EL (cell line): ENCODE data around the gene TLL2.

Experiments used
- DNase-seq: peaks from one replicate; pipeline ENCODE4 v3.0.0-alpha.2; 2016

The TLL2 gene

DNA sequence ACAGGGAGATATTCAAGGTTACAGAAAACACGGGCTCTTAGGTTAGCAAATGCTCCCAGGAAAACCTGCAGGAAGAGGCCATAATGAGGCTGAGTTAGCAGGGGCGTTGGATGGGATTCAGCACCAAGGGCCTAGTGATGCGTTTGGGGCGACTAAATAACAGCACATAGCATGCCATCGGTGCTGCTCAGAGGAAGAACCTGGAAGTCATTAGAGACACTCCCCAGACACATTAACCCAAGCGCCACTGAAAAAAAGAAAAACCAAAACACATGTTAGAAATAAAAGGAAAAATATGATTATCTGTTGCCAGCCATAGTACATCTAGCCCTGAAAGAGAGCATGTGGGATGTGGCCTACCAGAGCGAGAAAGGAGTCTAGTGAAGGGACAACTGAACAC lies 126.1 kb downstream of the TLL2 start:
- DNase-seq: no peak

DNA sequence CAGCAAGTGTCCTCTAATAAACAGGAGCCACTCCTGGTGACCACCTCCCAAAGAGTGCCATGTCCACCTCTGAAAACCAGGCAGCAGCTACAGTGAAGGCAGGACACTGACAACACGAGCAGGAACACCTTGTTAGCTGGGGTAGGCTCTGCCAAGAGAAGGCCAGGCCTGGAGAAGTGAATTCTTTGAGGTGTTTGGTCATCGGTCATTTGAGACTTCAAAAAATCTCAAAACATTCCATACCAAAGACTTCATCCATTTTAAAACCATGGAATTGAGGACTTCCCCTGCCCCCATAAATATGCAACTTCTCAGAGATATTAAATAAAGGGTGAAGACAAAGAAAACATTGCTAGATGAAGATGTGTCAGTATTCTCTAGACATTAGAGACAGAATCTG lies 126.6 kb downstream of the TLL2 start:
- DNase-seq: peak; percentile 39

DNA sequence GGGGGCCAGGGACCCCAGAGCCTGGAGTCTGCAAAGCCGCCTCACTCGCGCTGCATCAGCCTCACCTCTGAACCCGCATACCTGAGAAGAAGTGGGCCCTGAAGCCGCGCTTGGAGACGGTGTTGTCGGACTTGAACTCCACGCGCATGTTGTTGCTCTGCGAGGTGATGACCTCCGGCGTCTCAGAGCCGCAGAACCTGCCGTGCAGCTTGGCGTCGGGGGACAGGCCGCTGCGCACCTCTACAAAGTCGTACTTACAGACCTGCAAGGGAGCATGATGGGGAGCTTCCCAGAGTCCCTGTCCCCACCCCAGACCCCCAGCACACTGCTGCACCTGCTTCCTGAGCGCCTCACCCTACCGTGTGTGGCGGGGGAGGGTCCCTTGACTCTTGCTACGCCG lies 129.2 kb downstream of the TLL2 start:
- no peak for DNase-seq

DNA sequence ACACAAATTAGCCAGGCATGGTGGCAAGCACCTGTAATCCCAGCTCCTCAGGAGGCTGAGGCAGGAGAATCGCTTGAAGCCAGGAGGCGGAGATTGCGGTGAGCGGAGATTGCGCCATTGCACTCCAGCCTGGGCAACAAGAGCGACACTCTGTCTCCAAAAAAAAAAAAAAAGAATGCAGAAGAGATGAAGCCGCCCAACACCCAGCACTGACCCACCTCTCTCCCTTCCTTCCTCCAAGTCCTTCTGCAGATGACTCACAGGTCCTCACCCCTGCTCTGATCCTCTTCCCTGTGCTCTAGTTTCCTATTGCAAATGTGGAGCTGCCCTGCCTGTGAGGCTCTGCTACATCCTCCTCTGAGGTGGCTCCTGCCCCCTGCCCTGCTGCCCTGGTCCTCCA lies 132.9 kb downstream of the TLL2 start:
- peak; percentile 23 for DNase-seq

DNA sequence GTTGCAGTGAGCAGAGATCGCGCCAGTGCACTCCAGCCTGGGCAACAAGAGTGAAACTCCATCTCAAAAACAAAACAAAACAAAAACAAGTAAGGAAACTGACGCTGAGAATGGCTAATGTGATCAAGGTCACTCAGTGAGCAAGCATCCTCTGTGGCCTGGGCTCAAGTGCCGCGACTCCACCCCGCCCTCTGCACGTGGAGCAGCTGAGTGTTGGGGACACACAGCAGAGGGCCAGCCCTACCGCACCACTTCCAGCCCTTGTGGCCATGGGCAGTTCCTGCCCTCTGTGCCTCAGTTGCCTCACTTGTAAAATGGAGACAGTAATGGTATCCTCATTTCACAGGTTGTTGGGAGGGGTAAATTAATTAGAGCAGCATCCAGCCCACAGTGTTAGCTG lies 134.0 kb downstream of the TLL2 start:
- no peak for DNase-seq

DNA sequence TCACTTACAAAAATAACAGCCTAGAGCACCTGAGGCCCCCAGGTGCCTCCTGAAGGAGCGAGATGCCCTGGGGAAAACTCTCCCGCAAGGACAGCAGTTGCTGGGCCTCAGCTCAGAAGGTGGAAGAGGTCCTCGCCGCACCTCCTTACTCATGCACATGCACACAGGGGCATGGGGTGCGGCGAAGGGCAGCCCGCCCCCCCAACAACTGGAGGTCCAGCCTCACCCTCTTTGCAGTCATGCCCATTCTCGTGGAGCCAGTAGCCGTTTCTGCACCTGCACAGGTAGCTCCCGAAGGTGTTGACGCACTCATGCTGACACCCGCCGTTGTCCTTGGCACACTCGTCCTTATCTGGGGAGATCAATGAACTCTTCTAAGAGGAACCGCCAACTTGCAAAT lies 135.0 kb downstream of the TLL2 start:
- no peak for DNase-seq

DNA sequence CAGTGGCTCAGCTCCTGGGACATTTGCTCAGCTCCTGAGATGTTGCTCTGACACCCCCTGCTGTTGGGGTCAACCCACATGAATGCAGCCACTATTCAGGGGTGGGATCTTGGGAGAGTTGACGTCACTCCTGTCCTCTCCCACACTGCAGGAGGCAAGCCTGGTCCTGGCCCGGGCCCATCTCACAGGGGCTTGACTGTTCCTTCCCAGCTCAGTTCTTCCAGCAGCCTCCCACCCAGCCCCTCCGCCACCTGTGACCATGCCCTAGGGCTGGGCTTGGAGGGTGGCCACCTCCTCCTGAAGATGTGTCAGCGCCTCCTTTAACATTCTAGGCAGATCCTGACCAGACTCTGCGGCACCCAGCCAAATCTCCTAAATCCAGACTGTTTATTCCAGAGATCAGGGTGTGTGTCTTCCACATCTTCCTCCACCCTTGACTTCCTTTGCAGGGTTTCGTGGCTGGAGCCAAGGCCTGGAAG lies 135.9 kb downstream of the TLL2 start:
- peak; percentile 20 for DNase-seq

DNA sequence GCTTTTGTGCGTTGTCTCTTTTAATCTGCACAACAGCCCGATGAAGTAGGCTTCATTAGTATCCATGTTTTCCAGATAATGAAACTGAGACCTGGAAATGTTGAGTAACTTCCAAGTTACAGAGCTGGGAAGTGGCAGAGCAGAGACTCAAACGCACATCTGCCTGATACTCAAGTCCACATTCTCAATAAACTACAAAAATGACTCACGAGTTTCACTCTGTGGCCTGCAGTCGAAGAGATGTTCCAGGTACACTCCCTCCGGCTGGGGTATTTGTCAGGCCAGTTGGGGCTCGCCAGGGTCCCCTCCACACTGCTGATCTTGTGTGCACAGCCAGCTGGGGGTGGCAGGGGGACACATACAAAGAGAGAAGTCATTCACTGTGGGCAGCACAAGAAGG lies 137.2 kb downstream of the TLL2 start:
- no peak for DNase-seq

DNA sequence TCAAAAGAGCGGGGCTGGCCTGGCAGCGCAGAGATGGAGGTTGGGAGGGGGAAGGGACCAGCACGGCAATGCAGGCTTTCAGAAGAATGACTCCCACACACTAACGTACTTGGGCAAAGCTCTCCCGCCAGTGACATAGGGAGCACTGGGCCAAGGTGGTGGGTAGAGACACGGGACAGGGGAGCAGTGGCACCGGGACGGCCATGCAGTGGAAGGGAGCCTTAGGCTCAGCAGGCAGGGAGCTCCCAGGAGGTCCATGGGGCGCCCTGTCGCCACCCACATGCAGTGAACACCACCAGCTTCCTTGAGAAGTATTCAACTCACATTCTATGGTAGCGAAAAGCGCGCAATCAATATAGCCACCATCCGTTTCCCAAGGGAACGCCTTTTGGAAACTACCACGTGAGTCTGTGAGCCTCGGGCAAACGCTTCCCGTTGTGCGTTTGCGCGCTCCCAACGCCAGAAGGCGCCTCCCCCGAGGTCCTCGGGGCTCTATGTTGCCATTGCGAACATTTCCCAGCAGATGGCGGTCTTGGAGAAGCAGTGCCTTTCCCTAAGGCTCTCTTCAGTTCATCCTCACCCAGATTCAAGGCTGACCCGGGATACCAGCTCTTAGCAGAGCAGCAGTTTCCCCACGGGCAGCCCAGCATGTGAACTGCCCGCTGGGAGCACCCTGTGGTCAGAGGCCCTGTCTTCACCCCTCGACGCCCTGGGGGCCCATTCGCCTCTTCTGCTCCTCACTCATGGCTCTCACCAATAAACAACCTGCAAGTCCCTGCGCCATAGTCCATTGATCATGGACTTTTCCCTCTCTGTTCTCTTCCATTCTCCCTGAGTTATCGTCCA lies 138.5 kb downstream of the TLL2 start:
- peak; percentile 89 for DNase-seq

DNA sequence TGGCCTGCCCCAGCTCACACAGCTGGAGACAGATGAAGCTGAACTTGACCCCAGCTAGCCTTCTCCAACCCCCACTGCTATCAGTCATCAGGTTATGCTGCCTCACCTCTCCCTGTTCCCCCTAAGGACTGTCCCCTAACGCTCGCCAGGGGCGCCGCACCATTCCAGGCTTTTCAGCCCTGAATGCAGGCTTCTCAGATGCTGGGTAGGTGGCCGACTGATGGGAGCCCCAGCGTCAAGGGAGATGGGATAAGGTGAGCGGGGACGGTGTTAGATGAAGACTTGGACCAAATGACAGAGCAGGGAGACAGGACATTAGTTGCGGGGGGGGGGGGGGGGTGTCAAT lies 139.1 kb downstream of the TLL2 start:
- DNase-seq: no peak

DNA sequence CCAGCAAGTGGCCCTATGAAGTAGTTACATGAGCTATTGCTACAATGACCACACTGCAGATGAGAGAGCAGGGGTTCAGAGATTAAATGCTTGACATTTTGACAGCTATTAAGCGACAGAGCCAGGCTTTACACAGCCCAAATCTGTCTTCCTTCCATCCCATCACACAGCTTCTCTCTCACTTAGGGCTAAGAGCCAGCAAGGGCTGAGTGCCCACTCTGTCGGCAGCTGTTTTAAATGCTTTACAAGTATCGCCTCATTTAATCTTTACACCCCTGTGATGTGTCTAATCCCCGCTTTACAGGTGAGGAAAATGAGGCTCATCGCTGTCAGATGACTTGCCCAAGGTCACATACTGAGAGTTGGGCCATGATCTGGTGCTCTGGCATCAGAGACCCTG lies 139.7 kb downstream of the TLL2 start:
- no peak for DNase-seq

DNA sequence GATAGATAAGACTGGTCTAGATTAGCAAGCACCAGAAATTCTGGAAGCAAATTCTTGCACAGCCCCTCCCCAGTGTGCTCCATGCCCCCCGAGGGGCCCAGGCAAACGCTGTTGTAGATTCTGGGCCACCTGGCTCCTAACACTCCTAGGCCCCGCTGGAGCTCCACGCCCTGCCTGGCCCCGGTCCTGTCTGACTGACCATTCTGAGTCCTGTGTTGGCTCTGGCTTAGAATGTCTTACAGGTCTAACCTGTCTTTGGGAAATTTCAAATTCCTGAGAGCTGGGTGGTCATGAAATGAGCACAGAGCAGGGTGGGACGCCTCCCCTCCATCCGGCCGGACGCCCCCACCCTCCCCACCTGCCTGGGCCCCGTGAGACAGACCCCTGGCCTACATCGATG lies 142.4 kb downstream of the TLL2 start:
- DNase-seq: no peak

DNA sequence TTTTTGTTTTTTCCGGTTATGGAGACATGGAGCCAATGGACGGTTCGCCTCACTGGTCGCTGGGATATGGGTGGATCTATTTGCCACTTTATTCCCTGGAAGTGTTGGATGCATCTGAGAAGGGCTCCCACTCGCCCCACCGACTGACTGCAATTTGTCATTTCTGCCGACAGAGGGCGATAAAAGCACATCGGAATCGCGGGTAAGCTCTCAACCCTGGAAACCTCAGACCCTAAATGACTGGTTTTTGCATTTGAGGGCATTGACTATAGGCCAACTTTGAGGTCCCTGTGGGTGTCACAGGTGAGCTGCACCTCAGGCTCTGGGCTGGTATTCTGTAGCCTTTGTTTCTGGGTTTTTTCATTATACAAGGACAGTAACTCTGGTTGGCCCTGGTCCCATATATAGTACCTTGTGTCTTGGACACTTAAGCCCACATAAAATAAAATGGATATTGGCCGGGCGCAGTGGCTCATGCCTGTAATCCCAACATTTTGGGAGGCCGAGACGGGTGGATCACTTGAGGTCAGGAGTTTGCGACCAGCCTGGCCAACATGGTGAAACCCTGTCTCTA lies 143.1 kb downstream of the TLL2 start:
- peak; percentile 57 for DNase-seq

DNA sequence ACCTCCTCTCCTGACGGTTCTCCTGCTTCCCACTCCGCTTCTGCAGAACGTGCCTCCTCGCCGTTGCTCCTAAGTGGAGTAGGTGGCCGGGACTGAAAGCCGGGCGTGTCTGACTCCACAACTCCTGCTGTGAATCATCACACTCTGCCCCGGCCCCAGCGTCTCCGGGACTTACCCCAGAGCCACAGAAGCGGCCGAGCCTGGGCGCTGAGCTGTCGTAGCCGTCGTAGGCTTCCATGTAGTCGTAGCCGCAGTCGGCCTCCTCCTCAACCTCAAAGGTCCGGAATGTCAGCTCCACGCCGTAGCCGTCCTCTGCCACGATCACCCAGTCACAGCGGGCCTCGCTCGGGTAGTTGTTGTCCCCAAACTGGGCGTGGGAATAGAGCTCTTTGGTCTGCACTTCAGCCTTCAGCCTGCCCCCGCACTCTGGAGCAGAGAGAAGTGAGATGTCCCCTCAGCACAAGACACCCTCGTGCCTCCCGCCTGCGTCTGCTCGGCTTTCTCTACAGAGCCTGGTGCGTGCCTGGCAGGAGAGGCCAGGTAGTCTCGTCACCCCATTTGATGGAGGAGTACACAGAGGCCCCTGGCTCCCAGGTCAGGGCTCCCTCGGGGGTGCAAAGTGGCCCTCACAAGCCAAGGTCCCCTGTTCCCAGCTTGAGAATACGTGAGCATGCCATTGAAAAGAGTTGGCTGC lies 143.7 kb downstream of the TLL2 start:
- no peak for DNase-seq

DNA sequence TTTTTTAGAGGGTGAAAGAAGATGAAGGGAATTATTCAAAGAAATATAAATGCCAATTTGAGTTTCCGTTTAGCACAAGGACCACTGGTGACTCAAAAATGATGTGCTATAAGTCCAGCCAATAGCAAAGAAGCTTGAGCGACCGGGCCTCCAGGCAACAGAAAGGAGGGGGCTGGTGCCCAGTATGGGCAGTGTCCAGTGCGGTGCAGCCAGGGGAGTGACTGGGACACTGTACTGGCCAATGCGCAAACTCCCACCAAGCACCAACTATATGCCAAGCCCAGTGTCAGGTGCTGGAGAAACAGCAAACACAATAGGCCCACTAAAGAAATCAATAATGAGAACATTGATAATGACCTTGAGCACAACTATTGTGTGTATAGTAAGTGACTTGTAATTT lies 144.8 kb downstream of the TLL2 start:
- no peak for DNase-seq

DNA sequence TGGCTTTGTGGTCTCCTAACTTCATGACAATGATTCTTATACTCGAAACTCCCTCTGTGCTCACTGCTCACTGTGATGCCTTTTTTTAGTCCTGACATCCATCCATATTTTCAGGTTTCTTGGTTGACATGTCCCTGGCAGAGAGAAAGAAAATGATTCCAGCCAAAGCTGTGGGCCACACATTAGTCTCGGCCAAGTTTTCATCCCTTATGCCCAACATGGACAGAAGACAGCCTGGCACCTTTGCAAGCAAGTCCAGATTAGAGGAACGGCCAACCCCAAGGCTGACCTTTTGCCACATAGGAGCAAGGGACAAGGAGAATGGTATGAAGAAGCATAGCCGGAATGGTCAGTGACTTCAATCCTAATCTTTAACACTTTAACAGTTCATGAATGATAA lies 146.3 kb downstream of the TLL2 start:
- DNase-seq: no peak

DNA sequence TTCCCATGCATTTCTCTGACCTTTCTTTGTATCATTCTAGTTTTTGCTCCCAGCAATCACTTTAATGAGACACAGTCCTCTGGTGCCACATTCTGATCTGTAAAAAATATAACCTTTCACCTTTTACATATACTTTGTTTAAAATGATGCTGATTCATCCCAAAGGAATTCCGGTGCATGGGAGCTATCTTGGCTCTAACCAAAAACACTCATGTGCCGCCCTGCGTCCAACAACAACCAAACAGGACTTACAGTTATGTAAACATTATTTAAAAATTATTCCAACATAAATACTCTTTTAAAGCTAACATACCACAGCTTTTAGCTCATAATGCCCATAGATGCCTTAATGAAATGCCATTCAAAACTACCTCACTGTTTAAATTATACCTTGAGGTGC lies 147.2 kb downstream of the TLL2 start:
- DNase-seq: peak; percentile 57

DNA sequence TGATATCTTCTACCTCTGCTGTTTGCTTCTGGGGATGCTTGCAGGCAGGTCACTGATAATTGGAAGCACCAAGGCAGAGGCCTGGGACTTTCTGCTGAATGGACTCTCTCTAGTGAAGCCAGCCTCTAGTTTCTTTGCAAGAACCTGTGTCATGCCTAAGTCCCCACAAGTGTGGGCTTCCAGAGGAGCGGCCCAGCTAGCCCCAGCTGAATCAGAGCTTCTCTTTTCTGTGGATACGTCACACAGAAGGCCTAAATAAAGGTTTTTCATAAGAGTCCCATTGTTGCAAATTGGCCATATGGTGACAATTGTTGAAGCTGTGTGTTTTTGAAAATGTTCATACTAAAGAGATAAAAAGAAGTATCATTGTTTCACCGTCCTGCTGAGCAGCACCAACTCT lies 148.2 kb downstream of the TLL2 start:
- no peak for DNase-seq

DNA sequence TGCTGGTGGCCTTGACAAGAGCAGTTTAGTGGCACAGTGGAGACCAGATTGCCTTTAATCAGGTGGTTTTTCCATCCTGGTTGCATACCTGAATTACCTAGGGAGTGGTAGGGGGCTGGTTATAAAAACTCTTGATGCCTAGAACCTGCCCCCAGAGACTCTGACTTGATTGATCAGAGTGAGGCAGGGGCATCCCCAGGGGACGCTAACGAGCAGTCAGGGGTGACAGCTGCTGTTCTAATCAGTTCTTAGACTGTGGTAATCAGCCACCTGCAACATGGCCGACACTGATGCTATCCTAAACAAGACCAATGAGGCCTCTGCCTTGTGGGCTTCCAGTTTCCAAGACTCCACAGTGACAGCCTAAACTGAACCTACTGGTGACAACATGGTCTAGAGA lies 153.0 kb downstream of the TLL2 start:
- no peak for DNase-seq

DNA sequence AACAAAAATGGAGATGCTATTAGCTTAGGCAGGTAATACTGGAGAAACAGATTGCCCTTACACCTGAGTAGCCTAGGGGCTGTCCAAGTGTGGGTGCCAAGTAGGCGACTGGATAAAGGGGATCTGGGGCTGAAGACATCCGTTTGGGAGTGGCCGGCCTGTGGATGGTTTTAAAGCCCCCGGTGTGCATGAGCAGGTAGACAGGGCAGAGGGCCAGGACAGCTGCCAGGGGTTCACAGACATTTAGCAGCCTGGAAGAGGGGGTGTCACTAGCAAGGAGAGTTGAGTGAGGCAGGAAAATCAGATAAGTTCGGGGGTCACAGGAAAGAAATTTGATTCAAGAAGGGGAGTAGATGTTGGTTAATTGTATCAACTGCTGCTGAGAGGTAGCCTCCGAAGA lies 153.4 kb downstream of the TLL2 start:
- no peak for DNase-seq

DNA sequence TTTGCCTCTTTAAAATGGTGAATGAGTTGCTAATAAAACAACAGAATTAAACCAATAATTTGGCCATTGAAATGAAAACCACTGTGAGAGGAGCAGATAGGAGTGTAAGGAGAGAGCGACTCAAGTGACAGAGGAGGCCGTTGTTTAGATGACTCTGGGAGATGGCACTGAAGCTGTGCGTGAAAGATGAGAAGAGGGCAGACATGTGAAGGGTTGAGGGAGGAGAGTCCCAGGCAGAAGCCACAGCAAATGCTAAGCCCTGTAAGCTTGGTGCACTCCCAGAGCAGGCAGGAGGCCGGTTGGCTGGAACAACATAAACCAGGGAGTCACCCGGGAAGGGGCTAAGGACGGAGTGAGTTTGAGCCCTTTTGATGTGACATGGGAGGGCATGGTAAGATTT lies 154.1 kb downstream of the TLL2 start:
- no peak for DNase-seq

DNA sequence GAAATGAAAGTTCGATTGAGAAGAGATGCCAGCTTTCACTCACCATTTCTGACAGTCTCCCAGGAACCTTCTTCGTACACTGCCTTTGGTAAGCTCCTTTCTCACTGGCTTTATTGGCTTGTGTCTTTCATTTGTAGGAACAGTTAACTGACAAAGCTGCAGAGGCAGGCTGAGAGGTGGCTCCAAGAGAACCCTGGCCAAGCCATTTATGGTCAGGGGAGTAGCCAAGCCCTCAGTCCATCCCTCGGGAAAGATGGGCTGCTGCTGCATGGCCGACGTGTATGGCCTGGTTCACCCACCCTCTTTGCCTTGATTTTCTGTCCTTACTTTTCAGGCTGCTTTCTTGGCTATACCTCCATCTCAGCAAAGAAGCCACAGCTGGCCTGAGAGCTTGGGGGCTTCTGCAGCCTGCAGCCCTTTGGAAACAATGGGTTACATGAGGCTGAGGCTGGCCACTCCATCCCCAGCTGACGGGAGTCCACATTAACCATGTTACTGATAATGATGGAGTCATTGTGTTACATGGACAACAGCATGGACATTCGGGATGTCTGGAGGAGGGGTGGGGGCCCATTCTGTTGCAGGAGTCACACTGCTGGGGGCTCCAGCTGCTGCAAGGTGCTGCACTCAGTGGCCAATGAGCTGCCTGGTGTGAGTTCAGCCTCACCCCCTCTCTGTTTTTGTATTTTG lies 154.7 kb downstream of the TLL2 start, which contains the start of gene OPALIN:
OPALIN (minus strand) TSS at position 152 of the 690 bp plus-strand sequence; CDS start at position 46, 106 bp downstream.
- DNase-seq: no peak

DNA sequence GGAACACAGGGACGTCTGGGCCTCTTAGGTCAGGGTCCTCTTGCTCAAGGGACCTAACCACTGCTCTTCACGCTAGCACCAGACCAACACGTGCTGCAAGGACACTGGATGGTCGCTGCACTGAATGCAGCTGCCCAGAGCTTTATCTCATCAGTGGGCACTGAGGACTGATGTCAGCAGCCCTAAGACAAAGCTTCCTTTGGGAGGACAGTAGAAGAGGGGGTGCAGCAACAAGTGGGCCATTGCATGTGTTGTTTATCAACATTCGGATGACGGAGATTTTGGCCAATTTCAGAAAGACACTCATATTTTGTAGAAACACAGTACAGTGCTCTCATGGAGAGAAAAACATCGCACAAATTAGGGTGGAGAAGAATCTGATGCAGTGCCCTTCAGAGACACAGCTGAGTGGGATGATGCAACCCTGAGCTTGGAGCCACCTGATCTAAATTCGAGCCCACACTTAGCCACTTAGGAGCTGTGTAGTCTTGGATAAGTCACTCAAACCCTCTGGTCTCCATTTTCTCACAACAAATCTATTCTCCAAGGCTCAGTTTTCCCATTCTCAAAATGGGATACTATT lies 156.6 kb downstream of the TLL2 start:
- DNase-seq: no peak
